Hepatocyte (in vitro differentiated cells): ENCODE results near the gene ALPK3.

Source experiments
- CTCF ChIP-seq: fragments of 200-600 bp; sonication (generic); IDR thresholded peaks from 2 replicates; pipeline ENCODE4 v1.5.1; 2016; ENCODE audit warnings: antibody characterized with exemption, mild to moderate bottlenecking; ENCODE audit not compliant: poor library complexity
- EZH2 ChIP-seq: fragments of 200-600 bp; sonication (generic); IDR thresholded peaks from 2 replicates; pipeline ENCODE4 v1.6.1; 2016; ENCODE audit warnings: antibody characterized with exemption, mild to moderate bottlenecking, borderline replicate concordance

- no peak for TF ChIP-seq CTCF
- TF ChIP-seq EZH2, result no peak
These were observed 56.8 kb downstream of the ALPK3 start for GRCh38 chr15:84873997-84874396.
